GM10248 (cell line): ENCODE results near the gene CPNE5.

ENCODE experiments used
- CTCF ChIA-PET: fragments of 300-600 bp; sonication (Branson Sonifier 250); formaldehyde crosslinking; extraction: SDS; loops from one replicate; lab custom pipeline; 2021; ENCODE audit warnings: antibody characterized with exemption; lab: Yijun Ruan, JAX
- POLR2A ChIA-PET: fragments of 350-650 bp; sonication (Branson Sonifier 250); formaldehyde crosslinking; extraction: SDS; loops from one replicate; lab custom pipeline; 2020; ENCODE audit warnings: antibody characterized with exemption; lab: Yijun Ruan, JAX
- DNase-seq: peaks from one replicate; pipeline ENCODE4 v3.0.0; 2012; ENCODE audit errors: extremely low spot score
- CTCF ChIP-seq: IDR thresholded peaks from 2 replicates; pipeline ENCODE4 v1.5.1; 2012; ENCODE audit warnings: mild to moderate bottlenecking, low read depth; ENCODE audit errors: extremely low read depth, missing control alignments, control extremely low read depth

Gene CPNE5

GRCh38 chr6:36833182-36833789 is 6.0 kb downstream of the CPNE5 start:
- DNase-seq: no peak
- POLR2A ChIA-PET: no interaction called here
- CTCF ChIA-PET: interaction anchor here (1.5 to 2.6 kb wide), 3 partner anchors 9 to 18 kb away, joined by 4 to 9 read pairs (median 7); no protein-coding TSS in a partner anchor
- TF ChIP-seq CTCF: no peak

- no peak for TF ChIP-seq CTCF
- ChIA-PET CTCF (interaction anchor here (0.9 to 1.5 kb wide), 3 partner anchors 9 to 19 kb away, joined by 3 to 7 read pairs (median 3); no protein-coding TSS in a partner anchor), POLR2A (no interaction called here)
- no peak for DNase-seq
Observed at GRCh38 chr6:36832313-36832712, 6.9 kb downstream of the CPNE5 start.

- POLR2A ChIA-PET: interaction anchor here (0.6 kb wide), 1 partner anchor 171 kb away, joined by 3 read pairs; no protein-coding TSS in a partner anchor
- CTCF ChIA-PET: interaction anchor here (1.0 kb wide), 1 partner anchor 116 kb away, joined by 3 read pairs; no protein-coding TSS in a partner anchor
- no peak for TF ChIP-seq CTCF
- no peak for DNase-seq
Observed at GRCh38 chr6:36830577-36830976, 8.7 kb downstream of the CPNE5 start.

- ChIA-PET CTCF (interaction anchor here (1.0 kb wide), 1 partner anchor 117 kb away, joined by 3 read pairs; no protein-coding TSS in a partner anchor), POLR2A (interaction anchor here (0.6 kb wide), 1 partner anchor 171 kb away, joined by 3 read pairs; no protein-coding TSS in a partner anchor)
- no peak for TF ChIP-seq CTCF
- no peak for DNase-seq
Observed at GRCh38 chr6:36829919-36830544, 9.2 kb downstream of the CPNE5 start.

- DNase-seq: no peak
- ChIA-PET POLR2A (no interaction called here), CTCF (interaction anchor here (0.9 to 1.5 kb wide), 3 partner anchors 20 to 68 kb away, joined by 3 to 4 read pairs (median 3); no protein-coding TSS in a partner anchor)
Observed at GRCh38 chr6:36827261-36828079, 11.8 kb downstream of the CPNE5 start.

More at GRCh38 chr6:36827261-36828079, 11.8 kb downstream of the CPNE5 start:
- TF ChIP-seq CTCF: no peak
